DMS153 treated with DMSO at 0.1 percent for 48 hours (cell line): ENCODE data around the gene CENPA.
"Not testable (repeated sequence)": the region's sequence is repeated elsewhere in the genome, so short reads cannot be mapped to it uniquely, and the experiment has no call there.

ENCODE experiments used
- DNase-seq: peaks from one replicate; lab custom pipeline; 2025; ENCODE audit not compliant: unreplicated experiment; lab: John Stamatoyannopoulos, UW

Gene CENPA

DNA sequence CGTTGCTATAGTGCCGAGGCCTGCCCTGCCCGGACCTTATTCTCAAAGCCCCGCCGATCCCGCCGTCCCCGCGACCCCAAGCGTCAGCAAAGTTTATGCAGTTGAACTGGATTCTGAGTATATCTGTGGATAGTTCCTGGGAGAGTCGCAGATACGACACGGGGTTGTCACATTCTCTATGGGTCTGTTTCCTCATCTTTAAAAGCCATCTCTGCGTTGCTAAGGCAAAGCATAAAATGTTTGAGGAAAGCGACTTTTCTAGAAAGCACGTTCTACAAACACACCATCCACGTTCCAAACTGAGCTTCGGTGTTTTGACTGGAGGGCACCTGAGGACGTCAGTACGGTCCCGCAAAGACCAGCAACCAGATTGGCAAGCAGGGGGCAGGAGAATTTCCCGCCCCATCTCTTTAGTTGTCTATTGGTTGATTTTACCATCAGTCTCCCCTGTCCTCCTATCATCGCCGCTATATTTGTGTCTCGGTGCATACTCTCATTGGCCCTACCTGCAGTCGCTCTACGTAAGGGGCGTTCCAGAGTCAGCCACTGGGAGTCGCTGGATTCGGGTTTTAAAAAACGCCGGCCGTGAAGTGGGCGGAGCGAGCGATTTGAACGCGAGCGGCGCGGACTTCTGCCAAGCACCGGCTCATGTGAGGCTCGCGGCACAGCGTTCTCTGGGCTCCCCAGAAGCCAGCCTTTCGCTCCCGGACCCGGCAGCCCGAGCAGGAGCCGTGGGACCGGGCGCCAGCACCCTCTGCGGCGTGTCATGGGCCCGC is at the start of gene CENPA:
Gene CENPA (plus strand): TSS at position 626 of the 776 bp plus-strand sequence. CDS start 141 bp downstream, at position 767.
- peak; percentile 92 for DNase-seq

DNA sequence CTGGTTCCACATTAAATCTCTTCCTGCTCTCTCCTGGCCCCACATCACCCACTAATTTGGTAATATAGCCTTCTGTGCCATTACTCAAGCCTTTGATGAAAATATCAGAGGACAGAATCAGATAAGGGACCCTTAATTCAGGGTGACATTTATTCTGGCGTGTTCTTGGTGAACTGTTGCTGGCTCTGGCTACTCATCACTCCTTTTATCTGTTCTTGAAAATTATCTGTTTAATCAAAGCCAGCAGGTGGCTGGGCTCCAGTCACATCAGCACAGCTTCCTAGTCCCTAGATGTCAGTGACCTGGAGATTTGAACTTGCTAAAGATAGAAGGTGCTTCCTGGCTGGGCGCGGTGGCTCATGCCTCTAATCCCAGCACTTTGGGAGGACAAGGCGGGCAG is 48.6 kb upstream of the CENPA start:
- DNase-seq, result no peak

DNA sequence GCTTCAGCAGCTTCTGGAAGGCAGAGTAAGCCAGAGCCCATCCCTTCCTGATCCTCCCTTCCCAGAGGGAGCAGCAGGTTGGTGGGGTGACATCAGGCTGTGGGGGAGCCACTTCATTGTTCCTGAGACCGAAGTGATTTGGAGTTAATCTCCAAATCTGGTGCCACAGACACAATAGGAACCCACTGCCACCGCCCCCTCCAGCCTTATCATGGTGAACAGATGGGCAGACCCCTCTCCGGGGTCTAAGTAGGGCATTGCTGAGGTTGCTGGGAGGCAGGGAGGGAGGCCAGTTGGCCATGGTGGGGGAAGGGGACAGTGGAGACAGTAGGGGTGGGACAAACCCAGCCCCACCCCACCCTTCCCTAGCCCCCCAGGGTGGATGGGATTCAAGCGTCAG is 47.4 kb upstream of the CENPA start:
- no peak for DNase-seq

DNA sequence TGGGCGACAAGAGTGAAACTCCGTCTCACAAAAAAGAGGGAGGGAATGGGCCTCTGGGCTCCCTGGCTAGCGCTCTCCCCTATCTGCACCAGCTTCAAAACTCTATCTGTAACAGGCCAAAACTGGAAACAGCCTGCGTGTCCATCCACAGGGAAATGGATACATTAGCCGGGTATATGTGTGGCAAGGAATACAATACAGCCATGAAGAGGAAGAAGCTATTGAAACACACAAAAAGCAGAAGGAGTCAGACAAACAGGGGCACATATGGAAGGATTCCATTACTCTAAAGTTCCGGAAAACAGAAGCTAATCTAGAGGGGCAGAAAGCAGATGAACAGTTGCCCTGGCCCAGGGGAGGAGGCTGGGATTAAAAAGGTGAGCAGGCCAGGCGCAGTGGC is 46.3 kb upstream of the CENPA start:
- no peak for DNase-seq

DNA sequence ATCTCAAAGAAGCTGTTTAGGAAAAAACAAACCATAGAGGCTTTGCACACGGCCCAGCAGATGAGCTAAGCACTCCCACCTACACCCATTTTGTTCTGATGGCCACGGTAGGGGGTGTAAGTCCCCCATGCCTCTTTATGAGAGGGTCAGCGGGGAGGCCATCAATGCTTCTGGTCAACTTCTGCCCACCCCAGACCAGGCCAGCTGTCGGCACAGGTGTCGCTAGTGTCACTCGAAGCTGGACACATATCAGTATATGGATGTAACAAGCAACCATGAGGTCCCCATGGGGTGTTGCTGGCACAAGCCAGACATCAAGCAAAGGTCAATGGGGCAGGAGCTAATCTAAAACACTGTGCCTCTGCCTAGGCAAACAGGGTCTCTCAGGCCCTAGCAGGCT is 45.5 kb upstream of the CENPA start:
- no peak for DNase-seq

GRCh38 chr2:26740890-26741302 is 45.0 kb upstream of the CENPA start:
- DNase-seq, result no peak

GRCh38 chr2:26742048-26742770 is 43.6 kb upstream of the CENPA start:
- DNase-seq, result no peak

DNA sequence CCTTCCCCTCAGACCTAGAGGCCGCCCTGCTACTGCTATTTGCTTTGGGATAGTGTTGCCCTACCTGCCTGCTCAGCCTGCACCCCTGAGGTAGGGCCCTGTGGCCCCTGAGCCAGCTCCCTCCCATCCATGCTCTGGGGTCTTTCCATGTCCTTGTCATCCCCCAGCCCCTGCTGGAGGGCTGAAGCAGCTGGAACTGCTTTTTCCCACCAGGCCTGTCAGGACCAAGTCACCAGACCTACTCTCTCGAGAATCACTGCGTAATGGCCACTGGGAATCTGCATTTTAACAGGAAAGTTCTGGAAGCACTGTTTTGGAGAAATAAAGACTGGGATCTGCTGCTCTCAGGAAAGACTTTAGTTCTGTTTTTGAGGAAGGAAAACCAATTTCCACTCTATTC is 42.0 kb upstream of the CENPA start:
- no peak for DNase-seq

DNA sequence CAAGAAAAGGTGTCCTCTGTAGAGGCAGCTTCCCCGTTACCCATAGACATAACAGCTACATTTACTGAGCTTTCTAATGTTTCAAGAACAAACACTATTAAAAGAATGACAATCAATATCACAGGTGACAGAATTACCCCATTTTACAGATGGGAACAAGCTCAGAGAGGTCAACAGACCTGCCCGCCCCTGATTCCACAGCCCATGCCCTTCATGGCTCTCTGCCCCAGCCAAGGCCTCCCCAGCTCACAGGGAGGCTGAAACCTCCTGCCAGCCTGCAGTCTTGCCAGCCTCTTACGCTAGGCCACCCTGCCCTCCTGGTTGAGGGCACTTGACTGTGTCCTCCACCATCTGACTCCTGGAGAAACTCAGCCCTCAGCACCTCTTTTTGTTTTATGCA is 40.9 kb upstream of the CENPA start:
- no peak for DNase-seq

GRCh38 chr2:26745609-26746327 is 40.1 kb upstream of the CENPA start:
- peak; percentile 42 for DNase-seq

DNA sequence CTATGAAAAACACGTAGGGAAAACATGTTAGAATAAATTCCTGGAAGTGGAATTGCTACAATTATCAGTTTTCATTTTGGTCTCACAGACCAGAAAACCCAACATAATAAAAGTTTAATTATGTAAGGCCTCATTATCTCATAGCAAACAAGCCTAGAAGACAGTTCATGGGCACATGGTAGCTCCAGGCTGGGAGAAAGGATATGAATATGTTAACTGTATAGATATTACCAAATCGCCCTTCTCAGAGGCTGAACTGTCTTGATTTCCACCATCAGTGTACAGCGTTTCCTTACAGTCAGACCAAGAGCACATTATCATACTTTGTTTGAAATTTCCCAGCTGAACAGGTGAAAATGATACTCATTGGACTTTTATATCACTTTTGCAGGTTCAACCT is 38.9 kb upstream of the CENPA start:
- no peak for DNase-seq

- not testable (repeated sequence) for DNase-seq
These were observed 36.0 kb upstream of the CENPA start for GRCh38 chr2:26749787-26750420.

- DNase-seq, result not testable (repeated sequence)
These were observed 35.4 kb upstream of the CENPA start for GRCh38 chr2:26750467-26750866.

DNA sequence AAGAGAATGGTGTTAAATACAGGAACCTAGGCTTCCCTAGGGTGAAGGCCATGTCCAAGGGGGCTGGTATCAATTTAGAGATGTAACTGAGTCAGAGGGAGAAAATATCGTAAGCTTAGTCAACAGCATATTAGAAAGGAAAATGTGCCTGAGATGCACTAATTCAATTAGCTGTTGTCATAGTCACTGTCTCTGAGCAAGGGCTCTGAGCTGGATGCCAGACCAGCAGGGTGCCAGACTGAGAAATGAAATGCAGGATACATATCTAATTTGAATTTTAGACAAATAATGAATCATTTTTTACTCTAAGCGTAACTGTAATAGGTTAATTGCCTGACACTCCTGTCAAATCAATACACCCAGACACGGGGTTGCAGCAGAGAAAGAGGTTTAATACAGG is 33.2 kb upstream of the CENPA start:
- no peak for DNase-seq

- no peak for DNase-seq
These were observed 31.3 kb upstream of the CENPA start for GRCh38 chr2:26754539-26754938.

DNA sequence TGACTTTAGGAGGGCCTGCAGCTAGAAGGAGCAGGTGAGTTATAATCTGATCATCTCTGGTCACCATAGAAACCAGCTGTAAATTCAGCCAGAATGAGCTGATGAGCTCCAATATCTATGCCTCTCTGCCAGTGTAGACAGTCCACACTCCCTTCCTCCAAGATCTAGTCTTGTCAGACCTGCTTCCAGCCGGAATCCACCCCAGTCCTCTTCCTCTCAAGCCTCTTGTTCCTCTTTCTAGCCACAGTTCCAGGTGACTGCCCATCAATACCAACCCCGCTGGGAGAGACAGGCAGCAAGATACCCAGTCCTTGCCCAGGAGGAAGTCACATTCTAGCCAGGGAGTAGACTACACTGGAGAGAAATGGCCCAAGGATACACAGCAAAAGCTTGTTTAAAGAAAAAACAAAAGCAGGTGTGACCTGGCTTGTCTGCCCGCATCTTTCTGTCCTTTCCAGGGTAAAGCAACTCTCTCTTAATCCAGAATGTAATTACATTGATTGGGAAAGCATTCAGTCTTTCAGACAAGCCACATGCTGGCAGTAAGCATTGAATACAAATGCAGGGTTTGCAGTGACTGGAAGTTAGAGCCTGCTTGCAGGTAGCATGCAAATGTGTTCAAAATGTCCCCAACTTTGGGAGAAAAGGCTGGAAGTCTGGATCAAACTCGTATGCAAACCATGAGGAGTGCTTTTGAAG is 30.7 kb upstream of the CENPA start:
- no peak for DNase-seq

GRCh38 chr2:26756337-26756736 is 29.5 kb upstream of the CENPA start:
- no peak for DNase-seq

GRCh38 chr2:26757873-26758789 is 27.7 kb upstream of the CENPA start:
- DNase-seq, result no peak

DNA sequence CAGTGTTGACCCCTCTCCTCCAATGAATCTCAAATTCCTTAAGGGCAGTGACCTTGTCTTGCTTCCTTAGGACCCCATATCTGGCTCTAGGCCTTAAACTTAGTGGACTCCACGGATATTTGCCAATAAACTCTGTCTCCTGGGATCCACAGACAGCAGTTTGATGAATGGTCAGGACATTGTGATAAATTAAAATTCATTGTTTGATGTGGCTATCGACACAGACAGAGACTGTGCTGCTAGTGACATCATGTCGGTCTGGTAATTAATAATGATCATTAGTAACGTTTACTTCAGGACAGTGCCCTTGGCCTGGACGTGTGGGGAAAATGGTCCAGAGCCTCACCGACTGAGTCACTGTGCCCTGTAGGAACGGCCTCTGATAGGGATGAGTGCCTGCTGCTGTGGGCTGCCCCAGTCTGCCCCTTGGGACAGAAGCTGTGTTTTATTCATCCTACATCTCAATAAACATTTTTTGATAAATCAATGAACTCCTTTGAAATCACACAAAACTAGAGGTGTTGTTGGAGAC is 27.0 kb upstream of the CENPA start:
- DNase-seq, result no peak
